ENCODE results near the gene ARL6IP4. TPM values are rescaled to one million over a fixed set of nuclear protein-coding genes. Genes with fewer than 3 reads are reported as not detected.

Gene ARL6IP4
- total and polyA plus RNA-seq, 2 donors (not counting 1 experiment from before 2014, with no cell fraction given) = 145 to 149 TPM

- no peaks in the 10 kb centered on the region for H3K9me3 ChIP-seq (ENCODE audit: control insufficient read depth, insufficient read depth, low read depth, low read length)
- H3K4me3 ChIP-seq (replicated peaks in 1 of 4; ENCODE audit: control extremely low read depth in 1 of 4, insufficient read depth in 1 of 4, low read depth in 3 of 4, low read length in 4 of 4) = peak overlapping the region; percentile 49 to 77 (median 60)
- H3K4me1 ChIP-seq (ENCODE audit: control insufficient read depth, extremely low read depth, insufficient read depth, low read length) = peaks cover 7% of the 10 kb centered on the region
- no peaks in the 10 kb centered on the region for H4K20me1 ChIP-seq (ENCODE audit: control insufficient read depth, extremely low read depth, insufficient read depth, low read length)
- H3K36me3 ChIP-seq (ENCODE audit: control insufficient read depth, insufficient read depth, low read length) = no peaks in the 10 kb centered on the region
- peak overlapping the region; percentile 49 for H3K9ac ChIP-seq (ENCODE audit: insufficient read depth, low read length)
- H3K27me3 ChIP-seq (ENCODE audit: control insufficient read depth, insufficient read depth, low read length) = no peaks in the 10 kb centered on the region
- DNase-seq (ENCODE audit: low read depth in 2 of 2) = no peak
- H2AFZ ChIP-seq (ENCODE audit: low read length) = no peak overlapping the region
- no peak overlapping the region for H3K27ac ChIP-seq (ENCODE audit: insufficient read depth, low read length)
- H3K4me2 ChIP-seq (ENCODE audit: extremely low read depth, insufficient read depth, low read length) = peak overlapping the region; percentile 64
- TF ChIP-seq EZH2 (IDR thresholded peaks at IDR 0.05; ENCODE audit: low read length, missing control alignments) = no peak
- no peak for TF ChIP-seq CTCF (conservative IDR thresholded peaks at IDR 0.05 in 1 of 2, IDR thresholded peaks at IDR 0.05 in 1 of 2; ENCODE audit: low read depth in 1 of 2, low read length in 2 of 2)
- H3K79me2 ChIP-seq (ENCODE audit: control insufficient read depth, insufficient read depth, low read length) = no peaks in the 10 kb centered on the region
Observed at GRCh38 chr12:122965321-122965751, 15.1 kb upstream of the ARL6IP4 start.

- H3K4me3 ChIP-seq (replicated peaks in 1 of 4; ENCODE audit: control extremely low read depth in 1 of 4, insufficient read depth in 1 of 4, low read depth in 3 of 4, low read length in 4 of 4) = peak within 1 kb of the TSS; percentile 49 to 77 (median 60)
- H3K27ac ChIP-seq (ENCODE audit: insufficient read depth, low read length) = no peak within 1 kb of the TSS
- peak within 1 kb of the TSS; percentile 49 for H3K9ac ChIP-seq (ENCODE audit: insufficient read depth, low read length)
- H3K4me1 ChIP-seq (ENCODE audit: control insufficient read depth, extremely low read depth, insufficient read depth, low read length) = peaks cover 7% of the 10 kb centered on the region
- H3K27me3 ChIP-seq (ENCODE audit: control insufficient read depth, insufficient read depth, low read length) = no peaks in the 10 kb centered on the region
- no peaks in the 10 kb centered on the region for H4K20me1 ChIP-seq (ENCODE audit: control insufficient read depth, extremely low read depth, insufficient read depth, low read length)
- no peaks in the 10 kb centered on the region for H3K9me3 ChIP-seq (ENCODE audit: control insufficient read depth, insufficient read depth, low read depth, low read length)
- no peaks in the 10 kb centered on the region for H3K36me3 ChIP-seq (ENCODE audit: control insufficient read depth, insufficient read depth, low read length)
- H3K4me2 ChIP-seq (ENCODE audit: extremely low read depth, insufficient read depth, low read length) = peak within 1 kb of the TSS; percentile 64
- peak; percentile 83 to 85 for DNase-seq (ENCODE audit: low read depth in 2 of 2)
- TF ChIP-seq EZH2 (IDR thresholded peaks at IDR 0.05; ENCODE audit: low read length, missing control alignments) = no peak
- no peak for TF ChIP-seq CTCF (conservative IDR thresholded peaks at IDR 0.05 in 1 of 2, IDR thresholded peaks at IDR 0.05 in 1 of 2; ENCODE audit: low read depth in 1 of 2, low read length in 2 of 2)
- H2AFZ ChIP-seq (ENCODE audit: low read length) = peak within 1 kb of the TSS; percentile 38
- no peaks in the 10 kb centered on the region for H3K79me2 ChIP-seq (ENCODE audit: control insufficient read depth, insufficient read depth, low read length)
Observed at GRCh38 chr12:122965851-122966742, 14.4 kb upstream of the ARL6IP4 start, which contains the start of gene ABCB9. Gene ABCB9 (minus strand): TSS chr12:122966463. CDS start chr12:122960235, 6,228 bp downstream.

- DNase-seq (ENCODE audit: low read depth in 2 of 2) = no peak
- no peaks in the 10 kb centered on the region for H3K27me3 ChIP-seq (ENCODE audit: control insufficient read depth, insufficient read depth, low read length)
- H3K9me3 ChIP-seq (ENCODE audit: control insufficient read depth, insufficient read depth, low read depth, low read length) = no peaks in the 10 kb centered on the region
- peaks cover 7% of the 10 kb centered on the region for H3K4me1 ChIP-seq (ENCODE audit: control insufficient read depth, extremely low read depth, insufficient read depth, low read length)
- H3K27ac ChIP-seq (ENCODE audit: insufficient read depth, low read length) = no peak overlapping the region
- H3K4me2 ChIP-seq (ENCODE audit: extremely low read depth, insufficient read depth, low read length) = no peak overlapping the region
- no peaks in the 10 kb centered on the region for H4K20me1 ChIP-seq (ENCODE audit: control insufficient read depth, extremely low read depth, insufficient read depth, low read length)
- TF ChIP-seq EZH2 (IDR thresholded peaks at IDR 0.05; ENCODE audit: low read length, missing control alignments) (no peak), CTCF (conservative IDR thresholded peaks at IDR 0.05 in 1 of 2, IDR thresholded peaks at IDR 0.05 in 1 of 2; ENCODE audit: low read depth in 1 of 2, low read length in 2 of 2) (no peak)
- H2AFZ ChIP-seq (ENCODE audit: low read length) = no peak overlapping the region
- H3K4me3 ChIP-seq (replicated peaks in 1 of 4; ENCODE audit: control extremely low read depth in 1 of 4, insufficient read depth in 1 of 4, low read depth in 3 of 4, low read length in 4 of 4) = peak overlapping the region in 1 of 4 experiments; percentile 14
- H3K79me2 ChIP-seq (ENCODE audit: control insufficient read depth, insufficient read depth, low read length) = no peaks in the 10 kb centered on the region
- H3K36me3 ChIP-seq (ENCODE audit: control insufficient read depth, insufficient read depth, low read length) = no peaks in the 10 kb centered on the region
- no peak overlapping the region for H3K9ac ChIP-seq (ENCODE audit: insufficient read depth, low read length)
Observed at GRCh38 chr12:122966743-122967550, 13.5 kb upstream of the ARL6IP4 start.

All from fibroblast of lung (primary cell).